SU-DHL-6 (cell line): Measurements from ENCODE around the gene PLPP6.

ENCODE experiments used
- H2AFZ ChIP-seq: fragments of 200-600 bp; sonication (generic); 2 replicates; pipeline ENCODE4 v1.6.1; 2014; ENCODE audit warnings: low read depth, mild to moderate bottlenecking, moderate library complexity, mixed read lengths, antibody characterized with exemption, low read length; ENCODE audit not compliant: severe bottlenecking
- H3F3A ChIP-seq: fragments of 200-600 bp; shearing (Covaris generic); 2 replicates; pipeline ENCODE4 v1.6.0; 2016; ENCODE audit warnings: antibody characterized with exemption, mild to moderate bottlenecking; ENCODE audit not compliant: insufficient read depth
- H3K27ac ChIP-seq: fragments of 200-600 bp; sonication (generic); 2 replicates; pipeline ENCODE4 v1.5.1; 2016; ENCODE audit warnings: low read depth, mild to moderate bottlenecking, low read length, moderate library complexity, mixed read lengths
- H3K27me3 ChIP-seq: fragments of 200-600 bp; sonication (generic), shearing (Covaris generic); 2 replicates; pipeline ENCODE4 v1.6.0; 2014; ENCODE audit warnings: mild to moderate bottlenecking, low read length
- H3K36me3 ChIP-seq: fragments of 200-600 bp; sonication (generic); 2 replicates; pipeline ENCODE4 v1.6.1; 2014; ENCODE audit warnings: mild to moderate bottlenecking, low read length, mixed read lengths
- H3K4me2 ChIP-seq: fragments of 300-600, 200-600 bp; shearing (Covaris generic), sonication (generic); 2 replicates; pipeline ENCODE4 v1.6.0; 2014; ENCODE audit warnings: low read length, low read depth, mild to moderate bottlenecking; ENCODE audit not compliant: poor library complexity, severe bottlenecking
- H3K4me3 ChIP-seq: fragments of 200-600 bp; sonication (generic); 2 replicates; pipeline ENCODE4 v1.5.1; 2014; ENCODE audit warnings: antibody characterized with exemption, low read length, mild to moderate bottlenecking, mixed read lengths; ENCODE audit not compliant: insufficient read depth, poor library complexity, severe bottlenecking
- H3K79me2 ChIP-seq: fragments of 200-600 bp; sonication (generic); 2 replicates; pipeline ENCODE4 v1.6.1; 2014; ENCODE audit warnings: mild to moderate bottlenecking, low read length, moderate library complexity; ENCODE audit not compliant: insufficient read depth
- H3K9ac ChIP-seq: fragments of 200-600 bp; sonication (generic); 2 replicates; pipeline ENCODE4 v1.7.0; 2014; ENCODE audit warnings: mild to moderate bottlenecking, low read length
- H3K9me2 ChIP-seq: fragments of 200-600 bp; sonication (generic); replicated peaks from 2 replicates; pipeline ENCODE4 v1.6.1; 2014; ENCODE audit warnings: low read length; ENCODE audit not compliant: insufficient read depth
- H3K9me3 ChIP-seq: fragments of 200-600 bp; sonication (generic); 2 replicates; pipeline ENCODE4 v1.6.1; 2014; ENCODE audit warnings: low read length, mixed read lengths; ENCODE audit not compliant: insufficient read depth
- H4K20me1 ChIP-seq: fragments of 200-600 bp; sonication (generic); 2 replicates; pipeline ENCODE4 v1.6.1; 2014; ENCODE audit warnings: low read depth, mild to moderate bottlenecking, antibody characterized with exemption, low read length, moderate library complexity, mixed read lengths
- CTCF ChIP-seq: fragments of 200-600 bp; sonication (generic); IDR thresholded peaks from one replicate; pipeline ENCODE4 v1.5.1; 2017; ENCODE audit warnings: antibody characterized with exemption, mild to moderate bottlenecking, low read length, moderate library complexity; ENCODE audit not compliant: insufficient read depth, poor library complexity, severe bottlenecking
- EZH2phosphoT487 ChIP-seq: fragments of 200-600 bp; sonication (generic), shearing (Covaris generic); conservative IDR thresholded peaks from 2 replicates; pipeline ENCODE4 v1.6.1; 2018; ENCODE audit warnings: mild to moderate bottlenecking, antibody characterized with exemption, low read length, moderate library complexity, mixed read lengths

PLPP6 gene

GRCh38 chr9:4615778-4616177, 46.3 kb upstream of the PLPP6 start:
- Histone ChIP-seq H3K4me3 (no peak overlapping the region), H3K9me2 (no peaks in the 10 kb centered on the region), H3F3A (no peaks in the 10 kb centered on the region), H3K27ac (no peak overlapping the region), H3K9ac (no peak overlapping the region), H3K79me2 (no peaks in the 10 kb centered on the region), H3K9me3 (no peaks in the 10 kb centered on the region), H3K27me3 (no peaks in the 10 kb centered on the region), H3K4me2 (no peak overlapping the region), H4K20me1 (no peaks in the 10 kb centered on the region), H3K36me3 (no peaks in the 10 kb centered on the region), H2AFZ (no peak overlapping the region)
- TF ChIP-seq CTCF (no peak), EZH2phosphoT487 (no peak)

GRCh38 chr9:4617752-4618151, 44.3 kb upstream of the PLPP6 start:
- H3K4me2 ChIP-seq, result no peak overlapping the region
- no peaks in the 10 kb centered on the region for H3K9me2 ChIP-seq
- no peaks in the 10 kb centered on the region for H3K9me3 ChIP-seq
- H2AFZ ChIP-seq, result no peak overlapping the region
- no peak overlapping the region for H3K9ac ChIP-seq
- no peaks in the 10 kb centered on the region for H3K36me3 ChIP-seq
- TF ChIP-seq CTCF (no peak), EZH2phosphoT487 (no peak)
- no peak overlapping the region for H3K27ac ChIP-seq
- H4K20me1 ChIP-seq, result no peaks in the 10 kb centered on the region
- H3K27me3 ChIP-seq, result no peaks in the 10 kb centered on the region
- no peaks in the 10 kb centered on the region for H3K79me2 ChIP-seq
- no peaks in the 10 kb centered on the region for H3F3A ChIP-seq
- no peak overlapping the region for H3K4me3 ChIP-seq

- H3K4me3 ChIP-seq, result no peak overlapping the region
- H3F3A ChIP-seq, result no peaks in the 10 kb centered on the region
- no peaks in the 10 kb centered on the region for H4K20me1 ChIP-seq
- H3K4me2 ChIP-seq, result no peak overlapping the region
- no peaks in the 10 kb centered on the region for H3K9me3 ChIP-seq
- no peaks in the 10 kb centered on the region for H3K79me2 ChIP-seq
- H3K36me3 ChIP-seq, result peaks cover under 1% of the 10 kb centered on the region; the same call in 1 of the 2 replicates
- H3K27me3 ChIP-seq, result no peaks in the 10 kb centered on the region
- no peak overlapping the region for H2AFZ ChIP-seq
- no peak overlapping the region for H3K9ac ChIP-seq
- H3K9me2 ChIP-seq, result no peaks in the 10 kb centered on the region
- no peak overlapping the region for H3K27ac ChIP-seq
- TF ChIP-seq EZH2phosphoT487 (no peak), CTCF (no peak)
Observed at GRCh38 chr9:4618700-4619099, 43.4 kb upstream of the PLPP6 start.
